Endothelial cell (in vitro differentiated cells): ENCODE data around the gene PIN4. TPM values are rescaled to one million over a fixed set of nuclear protein-coding genes. Genes with fewer than 3 reads are reported as not detected.

ENCODE experiments used
- DNase-seq: peaks from one replicate; pipeline ENCODE4 v3.0.0; 2021; ENCODE audit warnings: low spot score
- H3K27ac Mint-ChIP-seq: one replicate; pipeline ENCODE4 v1.8.0; 2021; ENCODE audit warnings: mixed read lengths, inconsistent platforms; ENCODE audit not compliant: unreplicated experiment
- H3K27me3 Mint-ChIP-seq: one replicate; pipeline ENCODE4 v1.8.0; 2021; ENCODE audit warnings: mild to moderate bottlenecking, moderate library complexity, mixed read lengths, inconsistent platforms; ENCODE audit not compliant: unreplicated experiment
- H3K36me3 Mint-ChIP-seq: one replicate; pipeline ENCODE4 v1.8.0; 2021; ENCODE audit warnings: mild to moderate bottlenecking, low read depth, mixed read lengths, inconsistent platforms; ENCODE audit not compliant: unreplicated experiment
- H3K4me1 Mint-ChIP-seq: one replicate; pipeline ENCODE4 v1.8.0; 2021; ENCODE audit warnings: mild to moderate bottlenecking, mixed read lengths, inconsistent platforms; ENCODE audit not compliant: unreplicated experiment
- H3K4me3 Mint-ChIP-seq: one replicate; pipeline ENCODE4 v1.8.0; 2021; ENCODE audit warnings: mild to moderate bottlenecking, mixed read lengths, inconsistent platforms; ENCODE audit not compliant: unreplicated experiment
- H3K9me3 Mint-ChIP-seq: one replicate; pipeline ENCODE4 v1.8.0; 2021; ENCODE audit warnings: mixed read lengths, inconsistent platforms; ENCODE audit not compliant: unreplicated experiment
- CTCF ChIP-seq: fragments of 200-600 bp; sonication (generic); IDR thresholded peaks from one replicate; pipeline ENCODE4 v1.5.0; 2021; ENCODE audit warnings: antibody characterized with exemption; ENCODE audit not compliant: unreplicated experiment
- long read RNA-seq: library from polyadenylated mRNA; unstranded; transcript quantifications from one replicate; pipeline ENCODE4 v2.0.0, GENCODE V29; 2020; ENCODE audit not compliant: unreplicated experiment
- total RNA-seq: library from RNA; stranded (reverse); fragmentation: NEBNext Ultra II Directional; extraction: Animal tissue kit (Norgen Biotek cat#: 25700); gene quantifications from one replicate; pipeline ENCODE4 v1.2.1, GENCODE V29; 2021; ENCODE audit not compliant: unreplicated experiment

The PIN4 gene
- total RNA-seq = 9.3 TPM
- long read RNA-seq, transcript PIN4-203 (4 exons, 1,321 nt) = major isoform, 30 of 32 reads
- long read RNA-seq, partial matches to known transcripts = 0 of 32 reads
- long read RNA-seq, other reads (novel, unspliced or antisense) = 2 of 32 reads

- Mint-ChIP-seq H3K36me3 (no peaks in the 10 kb centered on the region), H3K9me3 (no peaks in the 10 kb centered on the region), H3K27me3 (no peaks in the 10 kb centered on the region), H3K4me1 (no peaks in the 10 kb centered on the region), H3K27ac (no peak within 1 kb of the TSS), H3K4me3 (peak within 1 kb of the TSS; percentile 47)
- peak; percentile 77 for DNase-seq
- TF ChIP-seq CTCF = no peak
These were observed at the start of gene PIN4 for GRCh38 chrX:72181178-72182125. Gene PIN4 (plus strand): TSS chrX:72181757. CDS start chrX:72181786, 29 bp downstream.

GRCh38 chrX:72132456-72132855 lies 49.1 kb upstream of the PIN4 start:
- H3K27ac Mint-ChIP-seq = no peak overlapping the region
- peaks cover 28% of the 10 kb centered on the region for H3K4me1 Mint-ChIP-seq
- H3K9me3 Mint-ChIP-seq = no peaks in the 10 kb centered on the region
- H3K36me3 Mint-ChIP-seq = peaks cover 24% of the 10 kb centered on the region
- no peak for DNase-seq
- no peak for TF ChIP-seq CTCF
- peaks cover 10% of the 10 kb centered on the region for H3K27me3 Mint-ChIP-seq
- no peak overlapping the region for H3K4me3 Mint-ChIP-seq

- Mint-ChIP-seq H3K27ac (no peak overlapping the region), H3K27me3 (peaks cover 4% of the 10 kb centered on the region), H3K4me3 (no peak overlapping the region), H3K9me3 (no peaks in the 10 kb centered on the region), H3K4me1 (peaks cover 16% of the 10 kb centered on the region), H3K36me3 (peaks cover 23% of the 10 kb centered on the region)
- DNase-seq = no peak
- no peak for TF ChIP-seq CTCF
These were observed 47.6 kb upstream of the PIN4 start for GRCh38 chrX:72133851-72134546.

- Mint-ChIP-seq H3K36me3 (peaks cover 42% of the 10 kb centered on the region), H3K4me1 (no peaks in the 10 kb centered on the region), H3K27me3 (peaks cover 3% of the 10 kb centered on the region), H3K4me3 (no peak overlapping the region), H3K27ac (no peak overlapping the region), H3K9me3 (no peaks in the 10 kb centered on the region)
- DNase-seq = no peak
- no peak for TF ChIP-seq CTCF
These were observed 43.6 kb upstream of the PIN4 start for GRCh38 chrX:72137846-72138495.
